ENCODE measurements around the gene GABRG3.

GRCh38 chr15:27491666-27492621 is 521.0 kb downstream of the GABRG3 start:
- TF ChIP-seq CTCF (IDR thresholded peaks at IDR 0.05), result no peak
- TF ChIP-seq POLR2A (IDR thresholded peaks at IDR 0.05; ENCODE audit: low read depth), result no peak
- no peak for TF ChIP-seq EP300 (IDR thresholded peaks at IDR 0.05)
- no peak for TF ChIP-seq POLR2AphosphoS5 (IDR thresholded peaks at IDR 0.05)
